GM12878 (cell line): Measurements from ENCODE around the gene GRM7. TPM values are rescaled to one million over a fixed set of nuclear protein-coding genes. Genes with fewer than 3 reads are reported as not detected.

Source experiments
- ATAC-seq: fragments of 200-7000 bp; cut with Tn5 transposase; 3 replicates; pipeline ENCODE4 v1.9.1; 2020; ENCODE audit warnings: mild to moderate bottlenecking, moderate library complexity
- BruUV-seq: library from RNA; stranded (reverse); fragments of 400-500 nt; replicated peaks from 2 replicates; lab custom pipeline; 2021; lab: Mats Ljungman, UMichigan
- CTCF ChIA-PET: fragments of 300-600 bp; sonication (Branson Sonifier 250); formaldehyde crosslinking; extraction: SDS; loops from one replicate; lab custom pipeline; 2021; ENCODE audit warnings: inconsistent platforms; lab: Yijun Ruan, JAX
- POLR2A ChIA-PET: fragments of 350-600 bp; formaldehyde crosslinking; extraction: SDS; loops from one replicate; lab custom pipeline; 2021; ENCODE audit warnings: inconsistent platforms; lab: Charles Lee
- RAD21 ChIA-PET: fragments of 300-600 bp; sonication (Branson Sonifier 250); formaldehyde crosslinking; loops from one replicate; lab custom pipeline; 2023; ENCODE audit warnings: antibody characterized with exemption; ENCODE audit not compliant: unreplicated experiment; lab: Charles Lee
- SMC1A ChIA-PET: fragments of 300-600 bp; sonication (Branson Sonifier 250); formaldehyde crosslinking; loops from one replicate; lab custom pipeline; 2023; ENCODE audit not compliant: unreplicated experiment, uncharacterized antibody; lab: Charles Lee
- DNase-seq: peaks from one replicate; pipeline ENCODE4 v3.0.0-alpha.2; 2011; ENCODE audit warnings: low read depth, low spot score
- FAIRE-seq: peaks from 3 replicates; lab custom pipeline; 2011; peaks lifted over from hg19 to GRCh38; lab: Jason Lieb, UNC
- H2AFZ ChIP-seq: 2 replicates; pipeline ENCODE4 v1.6.0; 2011; ENCODE audit warnings: low read depth, low read length, control low read depth; ENCODE audit not compliant: control insufficient read depth
- H3K27ac ChIP-seq: 2 replicates; pipeline ENCODE4 v1.5.1; 2011; ENCODE audit warnings: control low read depth; ENCODE audit not compliant: control insufficient read depth, insufficient read depth
- H3K27me3 ChIP-seq, 2 experiments: replicated peaks in 1 of 2; 2 replicates each; pipeline versions ENCODE4 v1.6.0 to v1.6.1; 2011; ENCODE audit warnings: low read length in 1 of 2; ENCODE audit not compliant: control insufficient read depth in 2 of 2, insufficient read depth in 2 of 2
- H3K36me3 ChIP-seq, 2 experiments: 2 replicates each; pipeline ENCODE4 v1.5.1; 2011; ENCODE audit warnings: low read length in 1 of 2; ENCODE audit not compliant: control insufficient read depth in 2 of 2, insufficient read depth in 2 of 2
- H3K4me1 ChIP-seq: 2 replicates; pipeline ENCODE4 v1.6.1; 2011; ENCODE audit warnings: mild to moderate bottlenecking, low read length, moderate library complexity, mixed read lengths; ENCODE audit not compliant: control insufficient read depth, insufficient read depth
- H3K4me2 ChIP-seq: 2 replicates; pipeline ENCODE4 v1.6.0; 2011; ENCODE audit warnings: control low read depth; ENCODE audit not compliant: control insufficient read depth, insufficient read depth
- H3K4me3 ChIP-seq: fragments of 200-600 bp; sonication (generic); 2 replicates; pipeline ENCODE4 v1.5.1; 2016
- H3K79me2 ChIP-seq: 2 replicates; pipeline ENCODE4 v1.6.0; 2011; ENCODE audit warnings: low read length; ENCODE audit not compliant: control insufficient read depth, insufficient read depth
- H3K9ac ChIP-seq: 2 replicates; pipeline ENCODE4 v1.8.0; 2011; ENCODE audit warnings: low read length, control low read depth, mixed read lengths; ENCODE audit not compliant: control insufficient read depth, insufficient read depth
- H3K9me3 ChIP-seq: replicated peaks from 3 replicates; pipeline ENCODE4 v1.5.1; 2011; ENCODE audit warnings: mild to moderate bottlenecking, low read length; ENCODE audit not compliant: control insufficient read depth, insufficient read depth
- H4K20me1 ChIP-seq: 2 replicates; pipeline ENCODE4 v1.6.0; 2011; ENCODE audit not compliant: control insufficient read depth, insufficient read depth
- ETV6 ChIP-seq, 2 experiments: fragments of 450-650 bp in 1 of 2; IDR thresholded peaks in 1 of 2; conservative IDR thresholded peaks in 1 of 2; 2 replicates each; pipeline ENCODE4 v1.6.1; 2014; ENCODE audit warnings: antibody characterized with exemption in 1 of 2, borderline replicate concordance in 1 of 2, low read depth in 1 of 2, mild to moderate bottlenecking in 1 of 2, moderate library complexity in 1 of 2
- FOS ChIP-seq: IDR thresholded peaks from 3 replicates; pipeline ENCODE4 v1.6.1; 2011; ENCODE audit warnings: borderline replicate concordance; ENCODE audit not compliant: insufficient read length; ENCODE audit errors: extremely low read depth
- IKZF2 ChIP-seq, 2 experiments: fragments of 450-650 bp; IDR thresholded peaks; 2 replicates each; pipeline ENCODE4 v1.6.1; 2017; ENCODE audit warnings: mild to moderate bottlenecking in 2 of 2, moderate library complexity in 2 of 2
- PML ChIP-seq: IDR thresholded peaks from 2 replicates; pipeline ENCODE4 v1.6.1; 2012; ENCODE audit warnings: low read length, inconsistent platforms
- SREBF1 ChIP-seq: IDR thresholded peaks from 2 replicates; pipeline ENCODE4 v1.6.1; 2012; ENCODE audit warnings: mild to moderate bottlenecking, low read length
- USF2 ChIP-seq: IDR thresholded peaks from 2 replicates; pipeline ENCODE4 v1.6.1; 2011; ENCODE audit warnings: low read depth, low read length, improper control_type of control experiment, borderline replicate concordance
- WGBS: methylation state at CpG from one replicate; pipeline ENCODE4 v1.1.6; 2016; ENCODE audit warnings: low lambda C conversion rate; ENCODE audit not compliant: insufficient replicate concordance, insufficient coverage; ENCODE audit errors: missing lambda C conversion rate; 5-methylcytosine and 5-hydroxymethylcytosine counted together
- in situ Hi-C: fragments of 300-500 bp; cut with MboI; formaldehyde crosslinking; loops from 9 replicates; pipeline ENCODE4 v1.14.3; 2018; ENCODE audit warnings: mixed read lengths
- intact Hi-C: fragments of 100-400 bp; cut with micrococcal nuclease; formaldehyde crosslinking; loops from one replicate; pipeline ENCODE4 v1.14.2; 2022; ENCODE audit not compliant: unreplicated experiment
- polyA plus RNA-seq, 11 experiments: library from polyadenylated mRNA; depleted of rRNA in 4 of 11; unstranded in 6 of 11; stranded (reverse) in 5 of 11; fragments of >200 nt; fragmentation: Nextera tagmentation in 4 of 11; fragmentation: Illumina TruSeq in 1 of 11; extraction: Ambion mirVana in 4 of 11; extraction: Trizol in 1 of 11; gene quantifications; 1 replicate in 1 of 11; 2 replicates in 10 of 11; pipeline versions ENCODE4 v1.2.1 to v1.2.3, GENCODE V29; 2011 to 2016; ENCODE audit warnings: inconsistent platforms in 2 of 11, missing spikeins in 2 of 11, low read depth in 1 of 11
- total RNA-seq, 4 experiments: library from RNA; depleted of rRNA in 3 of 4; stranded (reverse); fragments of >200 nt in 3 of 4; fragmentation: Illumina TruSeq in 1 of 4; extraction: Trizol in 1 of 4; gene quantifications; 2 replicates each; pipeline versions ENCODE4 v1.2.1 to v1.2.3, GENCODE V29; 2013 to 2021
- TF ChIP-seq, protein P1 (sequence below): IDR thresholded peaks from 2 replicates; pipeline ENCODE4 v1.6.1; 2012; ENCODE audit warnings: low read length, inconsistent platforms
- TF ChIP-seq, protein P2 (sequence below), 3 experiments: IDR thresholded peaks in 2 of 3; conservative IDR thresholded peaks in 1 of 3; 2 replicates each; pipeline ENCODE4 v1.5.1; 2011; ENCODE audit warnings: low read depth in 3 of 3, low read length in 3 of 3, mild to moderate bottlenecking in 3 of 3, control low read depth in 2 of 3, moderate library complexity in 2 of 3, inconsistent platforms in 1 of 3, mixed read lengths in 1 of 3; ENCODE audit not compliant: control insufficient read depth in 2 of 3, insufficient read depth in 1 of 3; ENCODE audit errors: extremely low read depth in 1 of 3
- TF ChIP-seq, protein P3 (sequence below): fragments of 450-650 bp; IDR thresholded peaks from 2 replicates; pipeline ENCODE4 v1.6.1; 2017; ENCODE audit warnings: borderline replicate concordance
- TF ChIP-seq, protein P4 (sequence below): fragments of 150-350 bp; IDR thresholded peaks from 2 replicates; pipeline ENCODE4 v1.6.1; 2014; ENCODE audit warnings: mild to moderate bottlenecking, low read depth, low read length

The GRM7 gene
- total and polyA plus RNA-seq, 10 of the 15 experiments (the other 5 are each of a cell fraction or from before 2014, with no cell fraction given): not detected

DNA sequence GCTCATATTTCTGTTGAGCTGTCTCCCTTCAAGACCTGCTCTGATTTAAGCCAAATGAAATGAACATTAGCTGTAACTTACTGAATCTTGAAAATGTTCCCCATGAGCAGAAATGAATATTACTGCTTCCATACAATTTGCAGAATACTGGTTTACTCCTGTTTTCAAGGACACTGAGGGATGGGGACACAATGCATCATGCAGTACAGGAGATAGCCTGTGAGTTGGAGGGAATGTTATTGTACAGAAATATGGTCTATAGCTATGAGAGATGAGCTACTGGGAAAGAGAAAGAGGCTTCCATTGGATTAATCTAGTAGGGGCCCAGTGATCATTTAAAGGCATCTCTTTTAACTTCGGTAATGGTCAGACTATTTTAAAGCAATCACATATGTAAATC lies 798.2 kb downstream of the GRM7 start:
- Histone ChIP-seq H3K9me3 (no peaks in the 10 kb centered on the region), H3K27ac (no peak overlapping the region), H3K36me3 (no peaks in the 10 kb centered on the region), H4K20me1 (no peaks in the 10 kb centered on the region), H3K4me3 (no peak overlapping the region), H3K79me2 (no peaks in the 10 kb centered on the region), H3K9ac (no peak overlapping the region), H3K4me2 (no peak overlapping the region), H2AFZ (no peak overlapping the region), H3K27me3 (no peaks in the 10 kb centered on the region), H3K4me1 (no peaks in the 10 kb centered on the region)
- intact Hi-C loops: no loop called here
- no peak for DNase-seq
- POLR2A ChIA-PET: interaction anchor here (0.6 kb wide), 1 partner anchor 112 kb away, joined by 6 read pairs; no protein-coding TSS in a partner anchor
- CTCF ChIA-PET: no interaction called here
- no peak for ATAC-seq
- TF ChIP-seq FOS (no peak), IKZF2 (IDR thresholded peaks at IDR 0.05) (no peak), USF2 (no peak), SREBF1 (no peak), ETV6 (conservative IDR thresholded peaks at IDR 0.05 in 1 of 2, IDR thresholded peaks at IDR 0.05 in 1 of 2; ENCODE audit: borderline replicate concordance in 1 of 2, low read depth in 1 of 2) (no peak), PML (no peak)
- TF ChIP-seq, protein P1, sequence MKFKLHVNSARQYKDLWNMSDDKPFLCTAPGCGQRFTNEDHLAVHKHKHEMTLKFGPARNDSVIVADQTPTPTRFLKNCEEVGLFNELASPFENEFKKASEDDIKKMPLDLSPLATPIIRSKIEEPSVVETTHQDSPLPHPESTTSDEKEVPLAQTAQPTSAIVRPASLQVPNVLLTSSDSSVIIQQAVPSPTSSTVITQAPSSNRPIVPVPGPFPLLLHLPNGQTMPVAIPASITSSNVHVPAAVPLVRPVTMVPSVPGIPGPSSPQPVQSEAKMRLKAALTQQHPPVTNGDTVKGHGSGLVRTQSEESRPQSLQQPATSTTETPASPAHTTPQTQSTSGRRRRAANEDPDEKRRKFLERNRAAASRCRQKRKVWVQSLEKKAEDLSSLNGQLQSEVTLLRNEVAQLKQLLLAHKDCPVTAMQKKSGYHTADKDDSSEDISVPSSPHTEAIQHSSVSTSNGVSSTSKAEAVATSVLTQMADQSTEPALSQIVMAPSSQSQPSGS: no peak
- TF ChIP-seq, protein P2, sequence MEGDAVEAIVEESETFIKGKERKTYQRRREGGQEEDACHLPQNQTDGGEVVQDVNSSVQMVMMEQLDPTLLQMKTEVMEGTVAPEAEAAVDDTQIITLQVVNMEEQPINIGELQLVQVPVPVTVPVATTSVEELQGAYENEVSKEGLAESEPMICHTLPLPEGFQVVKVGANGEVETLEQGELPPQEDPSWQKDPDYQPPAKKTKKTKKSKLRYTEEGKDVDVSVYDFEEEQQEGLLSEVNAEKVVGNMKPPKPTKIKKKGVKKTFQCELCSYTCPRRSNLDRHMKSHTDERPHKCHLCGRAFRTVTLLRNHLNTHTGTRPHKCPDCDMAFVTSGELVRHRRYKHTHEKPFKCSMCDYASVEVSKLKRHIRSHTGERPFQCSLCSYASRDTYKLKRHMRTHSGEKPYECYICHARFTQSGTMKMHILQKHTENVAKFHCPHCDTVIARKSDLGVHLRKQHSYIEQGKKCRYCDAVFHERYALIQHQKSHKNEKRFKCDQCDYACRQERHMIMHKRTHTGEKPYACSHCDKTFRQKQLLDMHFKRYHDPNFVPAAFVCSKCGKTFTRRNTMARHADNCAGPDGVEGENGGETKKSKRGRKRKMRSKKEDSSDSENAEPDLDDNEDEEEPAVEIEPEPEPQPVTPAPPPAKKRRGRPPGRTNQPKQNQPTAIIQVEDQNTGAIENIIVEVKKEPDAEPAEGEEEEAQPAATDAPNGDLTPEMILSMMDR (IDR thresholded peaks at IDR 0.05 in 2 of 3, conservative IDR thresholded peaks at IDR 0.05 in 1 of 3; ENCODE audit: control insufficient read depth in 2 of 3, extremely low read depth in 1 of 3, insufficient read depth in 1 of 3, low read depth in 3 of 3, low read length in 3 of 3): no peak
- TF ChIP-seq, protein P3, sequence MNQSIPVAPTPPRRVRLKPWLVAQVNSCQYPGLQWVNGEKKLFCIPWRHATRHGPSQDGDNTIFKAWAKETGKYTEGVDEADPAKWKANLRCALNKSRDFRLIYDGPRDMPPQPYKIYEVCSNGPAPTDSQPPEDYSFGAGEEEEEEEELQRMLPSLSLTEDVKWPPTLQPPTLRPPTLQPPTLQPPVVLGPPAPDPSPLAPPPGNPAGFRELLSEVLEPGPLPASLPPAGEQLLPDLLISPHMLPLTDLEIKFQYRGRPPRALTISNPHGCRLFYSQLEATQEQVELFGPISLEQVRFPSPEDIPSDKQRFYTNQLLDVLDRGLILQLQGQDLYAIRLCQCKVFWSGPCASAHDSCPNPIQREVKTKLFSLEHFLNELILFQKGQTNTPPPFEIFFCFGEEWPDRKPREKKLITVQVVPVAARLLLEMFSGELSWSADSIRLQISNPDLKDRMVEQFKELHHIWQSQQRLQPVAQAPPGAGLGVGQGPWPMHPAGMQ: no peak
- TF ChIP-seq, protein P4, sequence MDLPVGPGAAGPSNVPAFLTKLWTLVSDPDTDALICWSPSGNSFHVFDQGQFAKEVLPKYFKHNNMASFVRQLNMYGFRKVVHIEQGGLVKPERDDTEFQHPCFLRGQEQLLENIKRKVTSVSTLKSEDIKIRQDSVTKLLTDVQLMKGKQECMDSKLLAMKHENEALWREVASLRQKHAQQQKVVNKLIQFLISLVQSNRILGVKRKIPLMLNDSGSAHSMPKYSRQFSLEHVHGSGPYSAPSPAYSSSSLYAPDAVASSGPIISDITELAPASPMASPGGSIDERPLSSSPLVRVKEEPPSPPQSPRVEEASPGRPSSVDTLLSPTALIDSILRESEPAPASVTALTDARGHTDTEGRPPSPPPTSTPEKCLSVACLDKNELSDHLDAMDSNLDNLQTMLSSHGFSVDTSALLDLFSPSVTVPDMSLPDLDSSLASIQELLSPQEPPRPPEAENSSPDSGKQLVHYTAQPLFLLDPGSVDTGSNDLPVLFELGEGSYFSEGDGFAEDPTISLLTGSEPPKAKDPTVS: no peak
- in situ Hi-C loops: no loop called here
- SMC1A ChIA-PET: interaction anchor here (0.8 kb wide), 1 partner anchor 9 kb away, joined by 3 read pairs; no protein-coding TSS in a partner anchor
- BruUV-seq: no TSS peak
- RAD21 ChIA-PET: no interaction called here
- no peak for FAIRE-seq
- WGBS: 70% methylated on average over 1 of the region's 1 CpG
